ENCODE results near the gene SNRPD2. TPM values are rescaled to one million over a fixed set of nuclear protein-coding genes. Genes with fewer than 3 reads are reported as not detected.
A peak's percentile ranks its signal among the peaks of the same experiment; 100 is the strongest.

Gene SNRPD2
- total RNA-seq, 1 donor, result 139 TPM

DNA sequence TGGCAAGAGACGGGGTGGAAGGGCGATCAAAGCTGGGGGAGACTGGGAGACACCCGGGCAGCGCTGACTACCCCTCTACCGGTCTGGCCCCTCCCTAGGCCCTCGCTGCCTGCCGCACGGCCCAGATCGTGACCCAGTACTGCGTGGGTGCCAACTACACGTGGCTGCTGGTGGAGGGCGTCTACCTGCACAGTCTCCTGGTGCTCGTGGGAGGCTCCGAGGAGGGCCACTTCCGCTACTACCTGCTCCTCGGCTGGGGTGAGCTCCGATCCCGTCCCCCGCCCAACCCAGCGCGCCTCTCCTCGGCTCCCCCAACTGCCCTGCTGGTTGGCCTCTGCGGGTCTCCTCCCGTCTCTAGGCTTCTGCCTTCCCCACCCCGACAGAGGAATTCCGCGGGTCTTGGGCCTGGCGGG lies 14.9 kb downstream of the SNRPD2 start:
- H3K79me2 ChIP-seq (ENCODE audit: insufficient read depth, low read length), result no peaks in the 10 kb centered on the region
- peak overlapping the region; percentile 19 for H3K4me3 ChIP-seq (ENCODE audit: insufficient read depth, low read length)
- H3K27me3 ChIP-seq (ENCODE audit: insufficient read depth, low read length), result peaks cover 15% of the 10 kb centered on the region
- H4K20me1 ChIP-seq (ENCODE audit: insufficient read depth, low read length), result no peaks in the 10 kb centered on the region
- H3K4me2 ChIP-seq (ENCODE audit: insufficient read depth, low read length), result peak overlapping the region; percentile 53
- peaks cover 12% of the 10 kb centered on the region for H3K4me1 ChIP-seq (ENCODE audit: insufficient read depth, low read length)
- TF ChIP-seq CTCF (IDR thresholded peaks at IDR 0.05; ENCODE audit: extremely low read depth, low read depth, low read length), result no peak
- no peak overlapping the region for H2AFZ ChIP-seq (ENCODE audit: low read length)
- no peaks in the 10 kb centered on the region for H3K9me3 ChIP-seq (ENCODE audit: low read depth, low read length)
- peak; percentile 72 for DNase-seq (ENCODE audit: insufficient read length, low spot score, missing footprints)
- no peaks in the 10 kb centered on the region for H3K36me3 ChIP-seq (ENCODE audit: insufficient read depth, low read length)
- H3K27ac ChIP-seq (ENCODE audit: low read depth, low read length), result no peak overlapping the region

DNA sequence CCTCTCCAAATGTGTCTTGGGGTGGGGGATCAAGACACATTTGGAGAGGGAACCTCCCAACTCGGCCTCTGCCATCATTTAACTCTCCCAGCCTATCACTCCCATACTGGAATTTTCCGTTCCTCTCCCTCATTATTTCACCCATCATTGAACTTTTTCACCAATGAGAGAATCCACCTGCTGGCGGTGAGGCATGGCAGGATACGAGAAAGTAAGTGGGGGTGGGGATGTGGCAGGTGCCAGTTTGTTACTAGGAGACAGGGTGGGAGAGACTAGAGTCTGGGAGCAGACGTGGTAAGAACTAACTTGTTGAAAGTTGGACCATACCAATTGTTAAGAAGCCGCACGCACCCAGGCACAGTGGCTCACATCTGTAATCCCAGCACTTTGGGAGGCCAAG lies 16.8 kb downstream of the SNRPD2 start:
- TF ChIP-seq CTCF (IDR thresholded peaks at IDR 0.05; ENCODE audit: extremely low read depth, low read depth, low read length), result no peak
- no peak for DNase-seq (ENCODE audit: insufficient read length, low spot score, missing footprints)
- peaks cover 6% of the 10 kb centered on the region for H3K4me1 ChIP-seq (ENCODE audit: insufficient read depth, low read length)
- no peaks in the 10 kb centered on the region for H3K36me3 ChIP-seq (ENCODE audit: insufficient read depth, low read length)
- H3K4me3 ChIP-seq (ENCODE audit: insufficient read depth, low read length), result no peak overlapping the region
- H3K9me3 ChIP-seq (ENCODE audit: low read depth, low read length), result no peaks in the 10 kb centered on the region
- peaks cover 24% of the 10 kb centered on the region for H3K27me3 ChIP-seq (ENCODE audit: insufficient read depth, low read length)
- no peaks in the 10 kb centered on the region for H4K20me1 ChIP-seq (ENCODE audit: insufficient read depth, low read length)
- H3K4me2 ChIP-seq (ENCODE audit: insufficient read depth, low read length), result no peak overlapping the region
- H3K79me2 ChIP-seq (ENCODE audit: insufficient read depth, low read length), result no peaks in the 10 kb centered on the region
- no peak overlapping the region for H3K27ac ChIP-seq (ENCODE audit: low read depth, low read length)
- H2AFZ ChIP-seq (ENCODE audit: low read length), result no peak overlapping the region

GRCh38 chr19:45670670-45671453 lies 20.9 kb downstream of the SNRPD2 start:
- peak; percentile 91 for DNase-seq (ENCODE audit: insufficient read length, low spot score, missing footprints)
- no peak overlapping the region for H2AFZ ChIP-seq (ENCODE audit: low read length)
- no peaks in the 10 kb centered on the region for H3K9me3 ChIP-seq (ENCODE audit: low read depth, low read length)
- no peak for TF ChIP-seq CTCF (IDR thresholded peaks at IDR 0.05; ENCODE audit: extremely low read depth, low read depth, low read length)
- peaks cover 26% of the 10 kb centered on the region for H3K27me3 ChIP-seq (ENCODE audit: insufficient read depth, low read length)
- H3K4me3 ChIP-seq (ENCODE audit: insufficient read depth, low read length), result no peak overlapping the region
- H3K79me2 ChIP-seq (ENCODE audit: insufficient read depth, low read length), result no peaks in the 10 kb centered on the region
- H3K36me3 ChIP-seq (ENCODE audit: insufficient read depth, low read length), result no peaks in the 10 kb centered on the region
- no peak overlapping the region for H3K4me2 ChIP-seq (ENCODE audit: insufficient read depth, low read length)
- H3K4me1 ChIP-seq (ENCODE audit: insufficient read depth, low read length), result peaks cover 13% of the 10 kb centered on the region
- H4K20me1 ChIP-seq (ENCODE audit: insufficient read depth, low read length), result no peaks in the 10 kb centered on the region
- H3K27ac ChIP-seq (ENCODE audit: low read depth, low read length), result no peak overlapping the region

- peak overlapping the region; percentile 74 for H2AFZ ChIP-seq (ENCODE audit: low read length)
- peaks cover 13% of the 10 kb centered on the region for H3K4me1 ChIP-seq (ENCODE audit: insufficient read depth, low read length)
- peak overlapping the region; percentile 65 for H3K4me3 ChIP-seq (ENCODE audit: insufficient read depth, low read length)
- DNase-seq (ENCODE audit: insufficient read length, low spot score, missing footprints), result peak; percentile 51
- no peak overlapping the region for H3K27ac ChIP-seq (ENCODE audit: low read depth, low read length)
- no peaks in the 10 kb centered on the region for H3K36me3 ChIP-seq (ENCODE audit: insufficient read depth, low read length)
- no peaks in the 10 kb centered on the region for H4K20me1 ChIP-seq (ENCODE audit: insufficient read depth, low read length)
- no peaks in the 10 kb centered on the region for H3K79me2 ChIP-seq (ENCODE audit: insufficient read depth, low read length)
- no peak for TF ChIP-seq CTCF (IDR thresholded peaks at IDR 0.05; ENCODE audit: extremely low read depth, low read depth, low read length)
- H3K4me2 ChIP-seq (ENCODE audit: insufficient read depth, low read length), result peak overlapping the region; percentile 90
- H3K9me3 ChIP-seq (ENCODE audit: low read depth, low read length), result no peaks in the 10 kb centered on the region
- H3K27me3 ChIP-seq (ENCODE audit: insufficient read depth, low read length), result peaks cover 26% of the 10 kb centered on the region
Measured at GRCh38 chr19:45668342-45668871, 23.3 kb downstream of the SNRPD2 start.

Data from osteoblast (primary cell).